SU-DHL-6 (cell line): ENCODE measurements around the gene GPT2.

Experiments used
- H2AFZ ChIP-seq: fragments of 200-600 bp; sonication (generic); 2 replicates; pipeline ENCODE4 v1.6.1; 2014; ENCODE audit warnings: low read depth, mild to moderate bottlenecking, moderate library complexity, mixed read lengths, antibody characterized with exemption, low read length; ENCODE audit not compliant: severe bottlenecking
- H3F3A ChIP-seq: fragments of 200-600 bp; shearing (Covaris generic); 2 replicates; pipeline ENCODE4 v1.6.0; 2016; ENCODE audit warnings: antibody characterized with exemption, mild to moderate bottlenecking; ENCODE audit not compliant: insufficient read depth
- H3K27ac ChIP-seq: fragments of 200-600 bp; sonication (generic); 2 replicates; pipeline ENCODE4 v1.5.1; 2016; ENCODE audit warnings: low read depth, mild to moderate bottlenecking, low read length, moderate library complexity, mixed read lengths
- H3K27me3 ChIP-seq: fragments of 200-600 bp; sonication (generic), shearing (Covaris generic); 2 replicates; pipeline ENCODE4 v1.6.0; 2014; ENCODE audit warnings: mild to moderate bottlenecking, low read length
- H3K36me3 ChIP-seq: fragments of 200-600 bp; sonication (generic); 2 replicates; pipeline ENCODE4 v1.6.1; 2014; ENCODE audit warnings: mild to moderate bottlenecking, low read length, mixed read lengths
- H3K4me2 ChIP-seq: fragments of 300-600, 200-600 bp; shearing (Covaris generic), sonication (generic); 2 replicates; pipeline ENCODE4 v1.6.0; 2014; ENCODE audit warnings: low read length, low read depth, mild to moderate bottlenecking; ENCODE audit not compliant: poor library complexity, severe bottlenecking
- H3K4me3 ChIP-seq: fragments of 200-600 bp; sonication (generic); 2 replicates; pipeline ENCODE4 v1.5.1; 2014; ENCODE audit warnings: antibody characterized with exemption, low read length, mild to moderate bottlenecking, mixed read lengths; ENCODE audit not compliant: insufficient read depth, poor library complexity, severe bottlenecking
- H3K79me2 ChIP-seq: fragments of 200-600 bp; sonication (generic); 2 replicates; pipeline ENCODE4 v1.6.1; 2014; ENCODE audit warnings: mild to moderate bottlenecking, low read length, moderate library complexity; ENCODE audit not compliant: insufficient read depth
- H3K9ac ChIP-seq: fragments of 200-600 bp; sonication (generic); 2 replicates; pipeline ENCODE4 v1.7.0; 2014; ENCODE audit warnings: mild to moderate bottlenecking, low read length
- H3K9me2 ChIP-seq: fragments of 200-600 bp; sonication (generic); replicated peaks from 2 replicates; pipeline ENCODE4 v1.6.1; 2014; ENCODE audit warnings: low read length; ENCODE audit not compliant: insufficient read depth
- H3K9me3 ChIP-seq: fragments of 200-600 bp; sonication (generic); 2 replicates; pipeline ENCODE4 v1.6.1; 2014; ENCODE audit warnings: low read length, mixed read lengths; ENCODE audit not compliant: insufficient read depth
- H4K20me1 ChIP-seq: fragments of 200-600 bp; sonication (generic); 2 replicates; pipeline ENCODE4 v1.6.1; 2014; ENCODE audit warnings: low read depth, mild to moderate bottlenecking, antibody characterized with exemption, low read length, moderate library complexity, mixed read lengths
- EZH2phosphoT487 ChIP-seq: fragments of 200-600 bp; sonication (generic), shearing (Covaris generic); conservative IDR thresholded peaks from 2 replicates; pipeline ENCODE4 v1.6.1; 2018; ENCODE audit warnings: mild to moderate bottlenecking, antibody characterized with exemption, low read length, moderate library complexity, mixed read lengths
- TF ChIP-seq, protein P1 (sequence below): fragments of 200-600 bp; sonication (generic); IDR thresholded peaks from one replicate; pipeline ENCODE4 v1.5.1; 2017; ENCODE audit warnings: antibody characterized with exemption, mild to moderate bottlenecking, low read length, moderate library complexity; ENCODE audit not compliant: insufficient read depth, poor library complexity, severe bottlenecking

The GPT2 gene

DNA sequence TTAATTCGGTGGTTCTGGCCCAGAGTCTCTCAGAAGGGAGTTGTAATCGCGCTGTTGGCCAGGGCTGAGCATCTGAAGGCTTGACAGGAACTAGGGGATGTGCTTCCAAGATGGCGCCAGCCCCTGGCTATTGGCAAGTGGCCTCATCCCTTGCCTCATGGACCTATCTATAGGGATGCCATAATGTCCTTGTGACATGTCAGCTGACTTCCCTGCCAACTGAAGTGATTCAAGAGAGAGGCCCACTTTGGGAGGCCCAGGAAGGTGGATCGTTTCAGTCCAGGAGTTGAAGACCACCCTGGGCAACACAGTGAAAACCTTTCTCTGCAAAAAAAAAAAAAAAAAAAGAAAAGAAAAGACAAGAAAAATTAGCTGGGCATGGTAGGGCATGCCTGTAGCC, 38.2 kb upstream of the GPT2 start:
- Histone ChIP-seq H2AFZ (no peak overlapping the region), H3K4me2 (no peak overlapping the region), H3K27ac (no peak overlapping the region), H3K9me3 (no peaks in the 10 kb centered on the region), H3K4me3 (no peak overlapping the region), H3K36me3 (no peaks in the 10 kb centered on the region), H3K79me2 (no peaks in the 10 kb centered on the region), H3K9me2 (no peaks in the 10 kb centered on the region), H3F3A (no peaks in the 10 kb centered on the region), H3K27me3 (no peaks in the 10 kb centered on the region), H4K20me1 (no peaks in the 10 kb centered on the region), H3K9ac (no peak overlapping the region)
- TF ChIP-seq, protein P1, sequence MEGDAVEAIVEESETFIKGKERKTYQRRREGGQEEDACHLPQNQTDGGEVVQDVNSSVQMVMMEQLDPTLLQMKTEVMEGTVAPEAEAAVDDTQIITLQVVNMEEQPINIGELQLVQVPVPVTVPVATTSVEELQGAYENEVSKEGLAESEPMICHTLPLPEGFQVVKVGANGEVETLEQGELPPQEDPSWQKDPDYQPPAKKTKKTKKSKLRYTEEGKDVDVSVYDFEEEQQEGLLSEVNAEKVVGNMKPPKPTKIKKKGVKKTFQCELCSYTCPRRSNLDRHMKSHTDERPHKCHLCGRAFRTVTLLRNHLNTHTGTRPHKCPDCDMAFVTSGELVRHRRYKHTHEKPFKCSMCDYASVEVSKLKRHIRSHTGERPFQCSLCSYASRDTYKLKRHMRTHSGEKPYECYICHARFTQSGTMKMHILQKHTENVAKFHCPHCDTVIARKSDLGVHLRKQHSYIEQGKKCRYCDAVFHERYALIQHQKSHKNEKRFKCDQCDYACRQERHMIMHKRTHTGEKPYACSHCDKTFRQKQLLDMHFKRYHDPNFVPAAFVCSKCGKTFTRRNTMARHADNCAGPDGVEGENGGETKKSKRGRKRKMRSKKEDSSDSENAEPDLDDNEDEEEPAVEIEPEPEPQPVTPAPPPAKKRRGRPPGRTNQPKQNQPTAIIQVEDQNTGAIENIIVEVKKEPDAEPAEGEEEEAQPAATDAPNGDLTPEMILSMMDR, result no peak
- TF ChIP-seq EZH2phosphoT487, result no peak

- H3K9me3 ChIP-seq, result no peaks in the 10 kb centered on the region
- no peak overlapping the region for H3K9ac ChIP-seq
Measured at GRCh38 chr16:46848768-46849764, 35.1 kb upstream of the GPT2 start.

GRCh38 chr16:46850619-46851555, 33.3 kb upstream of the GPT2 start:
- H3F3A ChIP-seq, result no peaks in the 10 kb centered on the region
- H3K27me3 ChIP-seq, result no peaks in the 10 kb centered on the region
- H2AFZ ChIP-seq, result no peak overlapping the region
- H4K20me1 ChIP-seq, result no peaks in the 10 kb centered on the region
- H3K36me3 ChIP-seq, result no peaks in the 10 kb centered on the region
- TF ChIP-seq, protein P1, result no peak
- TF ChIP-seq EZH2phosphoT487, result no peak
- no peak overlapping the region for H3K27ac ChIP-seq
- no peak overlapping the region for H3K4me3 ChIP-seq
- H3K9ac ChIP-seq, result no peak overlapping the region
- no peaks in the 10 kb centered on the region for H3K9me2 ChIP-seq
- H3K79me2 ChIP-seq, result no peaks in the 10 kb centered on the region
- H3K4me2 ChIP-seq, result no peak overlapping the region
- H3K9me3 ChIP-seq, result no peaks in the 10 kb centered on the region

More at GRCh38 chr16:46848768-46849764, 35.1 kb upstream of the GPT2 start:
- no peak for TF ChIP-seq EZH2phosphoT487
- TF ChIP-seq, protein P1, result no peak
- H3K9me2 ChIP-seq, result no peaks in the 10 kb centered on the region
- H4K20me1 ChIP-seq, result no peaks in the 10 kb centered on the region
- no peak overlapping the region for H3K27ac ChIP-seq
- H3K36me3 ChIP-seq, result no peaks in the 10 kb centered on the region
- H3K79me2 ChIP-seq, result no peaks in the 10 kb centered on the region
- no peak overlapping the region for H2AFZ ChIP-seq
- H3K27me3 ChIP-seq, result no peaks in the 10 kb centered on the region
- no peak overlapping the region for H3K4me2 ChIP-seq
- no peak overlapping the region for H3K4me3 ChIP-seq
- H3F3A ChIP-seq, result no peaks in the 10 kb centered on the region
